GM11168 (cell line): ENCODE data around the gene TMED7.

Experiments
- in situ Hi-C: fragments of 300-500 bp; cut with MboI; formaldehyde crosslinking; loops from one replicate; pipeline ENCODE4 v1.12.0; 2022; ENCODE audit warnings: low sequenced_read_pairs; ENCODE audit not compliant: unreplicated experiment

Gene TMED7

DNA sequence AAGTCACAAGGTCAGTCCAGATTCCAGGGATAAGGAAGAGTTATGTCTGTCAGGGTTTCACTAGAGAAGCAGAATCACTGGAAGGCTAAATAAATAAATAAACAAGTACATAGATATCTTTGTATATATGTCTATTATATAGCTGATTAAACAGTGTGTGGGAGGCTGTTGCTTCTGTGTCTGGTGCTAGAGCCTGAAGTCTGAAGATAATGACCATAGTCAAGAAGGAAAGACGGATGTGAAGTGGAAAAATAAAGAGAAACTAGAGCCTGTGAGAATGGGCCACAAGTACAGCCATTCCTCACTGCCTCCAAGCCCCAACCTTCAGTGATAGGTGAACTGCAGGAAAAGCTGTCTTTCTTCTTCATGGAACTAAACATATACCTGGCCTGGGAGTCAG is 4.1 kb upstream of the TMED7 start:
- in situ Hi-C loops: loop anchor here (10.0 kb wide), 1 partner anchor 445 kb away; no protein-coding TSS in a partner anchor

DNA sequence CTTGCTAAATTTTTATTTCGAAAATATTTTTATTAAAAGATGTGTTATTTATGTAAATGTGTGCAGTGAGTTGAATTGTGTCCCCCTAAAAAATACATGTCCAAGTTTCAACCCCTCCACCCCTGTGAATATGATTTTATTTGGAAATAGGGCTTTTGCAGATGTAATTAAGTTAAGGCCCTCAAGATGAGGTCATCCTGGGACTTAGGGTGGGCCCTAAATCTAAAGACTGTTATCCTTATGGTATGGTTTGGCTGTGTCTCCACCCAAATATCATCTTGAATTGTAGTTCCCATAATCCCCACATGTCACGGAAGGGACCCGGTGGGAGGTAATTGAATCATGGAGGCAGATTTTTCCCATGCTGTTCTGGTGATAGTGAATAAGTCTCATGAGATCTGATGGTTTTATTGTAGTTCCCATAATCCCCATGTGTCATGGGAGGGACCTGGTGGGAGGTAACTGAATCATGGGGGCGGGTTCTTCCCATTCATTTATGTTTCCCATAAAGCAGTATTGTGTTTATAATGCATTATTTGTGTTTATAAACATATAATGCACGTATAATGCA is 1.5 kb upstream of the TMED7 start:
- in situ Hi-C loops: loop anchor here (10.0 kb wide), 1 partner anchor 447 kb away; no protein-coding TSS in a partner anchor

DNA sequence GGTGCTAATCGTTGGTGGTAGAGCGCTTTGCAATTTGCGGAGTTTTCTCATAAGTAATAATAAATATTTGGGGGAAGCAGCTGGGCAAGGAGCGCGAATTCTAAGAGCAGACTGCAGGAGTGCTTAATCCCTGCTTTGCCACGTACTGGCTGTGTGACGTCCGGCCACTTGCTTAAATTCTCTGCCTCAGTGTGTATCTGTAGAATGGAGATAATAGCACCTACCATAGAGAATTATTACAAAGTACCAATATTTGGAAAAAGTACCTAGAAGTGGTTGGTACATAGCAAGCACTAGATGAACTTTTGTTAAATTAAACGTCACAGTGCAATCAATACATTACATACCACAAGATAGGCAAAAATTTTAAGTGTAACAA is 598 bp upstream of the TMED7 start:
- in situ Hi-C loops: loop anchor here (10.0 kb wide), 1 partner anchor 448 kb away; no protein-coding TSS in a partner anchor

DNA sequence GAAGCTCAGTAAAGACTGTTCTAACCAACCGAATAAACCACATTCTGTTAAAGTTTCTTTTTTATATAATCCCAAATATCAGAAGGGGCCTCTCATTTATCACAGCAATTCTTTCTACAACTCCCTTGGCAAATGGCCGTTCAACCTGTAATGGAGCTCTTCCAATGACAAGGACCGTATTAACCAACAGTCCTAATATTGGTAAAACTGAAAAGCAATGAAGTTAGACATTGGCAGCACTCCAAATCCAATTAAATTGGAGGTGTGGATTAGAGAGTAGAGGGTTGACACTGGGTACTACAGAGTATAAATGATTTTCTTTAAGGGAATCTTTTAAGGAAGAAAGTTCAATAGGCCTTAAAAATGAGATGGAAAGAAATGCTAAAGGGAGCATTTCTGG is 842 bp downstream of the TMED7 start:
- in situ Hi-C loops: loop anchor here (10.0 kb wide), 1 partner anchor 450 kb away; no protein-coding TSS in a partner anchor

DNA sequence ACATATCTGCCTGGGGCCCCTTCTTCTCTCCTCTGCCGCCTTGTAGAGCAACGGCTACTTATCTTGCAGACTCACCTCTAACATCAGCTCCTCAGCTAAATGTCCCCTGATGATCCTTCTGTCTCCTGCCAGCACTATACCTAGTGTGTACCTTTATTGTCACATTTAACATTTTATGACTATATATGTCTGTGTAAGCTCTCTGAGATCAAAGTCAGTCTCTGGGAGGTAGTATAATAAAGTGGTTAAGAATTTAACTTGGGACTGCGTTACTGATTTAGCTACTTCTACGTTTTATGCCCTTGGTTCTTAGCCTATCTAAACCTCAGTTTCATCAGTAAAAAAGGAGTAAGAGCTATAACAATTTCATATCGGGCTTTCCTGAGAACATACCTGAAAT is 2.2 kb downstream of the TMED7 start:
- in situ Hi-C loops: loop anchor here (10.0 kb wide), 1 partner anchor 451 kb away; no protein-coding TSS in a partner anchor

DNA sequence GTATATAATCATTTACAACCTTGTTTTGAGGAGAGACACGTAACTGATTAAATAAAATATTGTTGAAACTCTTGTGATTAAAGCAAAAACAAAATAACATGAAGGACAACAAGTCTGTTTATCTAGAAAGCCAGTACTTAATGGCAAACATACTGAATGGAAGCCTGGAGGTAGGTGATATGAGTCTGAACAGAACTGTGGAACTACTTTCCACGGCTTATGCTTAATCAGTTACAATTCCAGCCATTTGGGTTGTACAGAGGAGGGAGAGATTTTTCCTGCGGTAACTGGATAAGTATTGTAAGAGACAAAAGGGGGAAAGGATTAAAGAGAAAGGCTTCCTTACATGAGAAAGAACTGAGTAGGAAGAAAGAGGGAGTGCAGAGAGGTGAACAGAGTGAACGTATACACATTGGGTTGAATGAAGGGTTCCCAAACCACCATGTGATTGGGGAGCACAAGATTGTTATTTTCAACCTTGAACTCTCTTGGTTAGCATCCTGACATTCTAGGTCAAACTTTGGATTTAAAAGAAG is 4.4 kb downstream of the TMED7 start:
- in situ Hi-C loops: loop anchor here (10.0 kb wide), 1 partner anchor 453 kb away; no protein-coding TSS in a partner anchor

DNA sequence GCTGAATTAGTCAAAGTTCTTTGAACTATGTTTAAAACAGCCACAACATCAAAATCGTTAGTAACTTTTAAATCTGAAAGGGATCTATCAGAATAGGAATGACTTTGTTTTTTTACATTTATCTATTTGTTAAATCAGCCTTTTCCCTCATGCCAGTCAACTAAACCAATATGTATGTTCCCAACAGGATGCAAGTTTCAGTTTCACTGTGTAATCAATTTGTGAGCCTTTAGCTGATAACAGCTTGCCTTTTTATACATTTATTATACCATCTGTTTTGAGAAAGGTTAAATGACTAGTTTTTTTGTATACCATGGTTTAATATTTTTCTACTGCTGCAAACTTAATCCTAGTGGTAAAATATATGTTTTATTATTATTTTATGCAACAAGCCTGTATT is 8.9 kb downstream of the TMED7 start:
- in situ Hi-C loops: no loop called here

DNA sequence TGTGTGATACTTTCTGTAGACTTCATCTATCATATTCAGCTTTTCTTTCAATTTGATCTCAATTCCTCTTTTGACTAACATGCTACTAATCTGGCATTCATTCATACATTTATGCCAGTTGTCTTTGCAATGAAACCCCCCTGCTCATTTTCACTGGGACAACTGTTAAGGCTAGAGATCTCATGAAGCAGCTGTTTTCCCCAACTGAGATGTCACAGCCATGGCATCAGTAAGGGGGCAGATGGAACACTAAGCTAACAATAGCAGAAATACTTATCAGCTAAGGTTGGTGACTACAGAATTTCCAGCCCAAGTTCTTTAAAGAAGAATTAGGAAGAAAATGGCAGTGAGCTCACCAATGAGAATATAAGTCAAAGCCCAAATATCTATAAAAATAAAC is 9.4 kb downstream of the TMED7 start:
- in situ Hi-C loops: no loop called here

DNA sequence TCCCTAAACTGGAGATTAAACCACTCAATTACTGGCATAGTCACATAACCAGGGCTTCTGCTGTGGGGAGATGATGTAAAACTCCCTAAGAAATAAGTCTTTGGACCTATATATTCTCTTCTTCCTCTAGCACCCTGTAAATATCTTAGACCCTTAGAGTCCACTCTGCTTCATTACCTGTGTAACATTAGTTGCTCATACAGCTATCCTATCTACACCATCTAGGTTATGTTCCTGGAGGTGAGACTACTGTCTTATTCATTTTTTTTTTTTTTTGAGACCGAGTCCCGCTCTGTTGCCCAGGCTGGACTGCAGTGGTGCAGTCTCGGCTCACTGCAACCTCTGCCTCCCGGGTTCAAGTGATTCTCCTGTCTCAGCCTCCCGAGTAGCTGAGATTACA is 14.0 kb downstream of the TMED7 start:
- in situ Hi-C loops: no loop called here

DNA sequence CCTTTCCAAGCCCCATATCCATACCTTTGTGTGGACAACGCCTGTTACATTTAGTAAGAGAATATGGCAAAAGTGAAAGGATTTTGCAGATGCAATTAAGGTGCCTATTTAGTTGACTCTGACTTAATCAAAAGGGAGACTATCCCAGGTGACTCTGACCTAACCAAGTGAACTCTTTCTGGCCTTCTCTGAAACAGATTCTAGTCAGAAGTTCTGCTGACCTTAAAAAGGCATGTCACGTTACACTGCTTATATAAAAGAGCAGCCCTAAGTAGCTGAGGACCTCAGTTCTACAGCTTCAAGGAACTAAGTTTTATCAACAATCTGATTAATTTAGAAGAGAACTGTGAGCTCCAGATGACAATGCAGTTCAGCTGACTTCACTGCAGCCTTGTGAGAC is 17.9 kb downstream of the TMED7 start:
- in situ Hi-C loops: no loop called here

DNA sequence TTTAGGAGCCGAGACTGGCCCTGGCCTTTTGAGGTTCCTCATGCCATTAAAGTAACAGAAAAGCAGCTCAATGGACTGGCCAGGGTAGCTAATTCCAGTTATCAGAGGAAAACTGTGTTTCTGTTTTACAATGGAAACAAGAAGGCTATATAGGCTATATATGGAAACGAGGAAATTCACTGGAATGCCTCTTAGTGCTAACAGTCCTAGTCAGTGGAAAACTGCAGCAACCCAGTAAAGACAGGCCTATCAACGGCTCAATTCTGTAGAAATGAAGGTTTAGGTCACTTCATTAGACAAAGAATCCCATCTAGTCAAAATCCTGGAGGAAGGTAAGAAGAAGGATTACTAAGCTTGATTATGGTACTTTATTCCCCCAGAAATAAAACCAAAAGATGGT is 20.4 kb downstream of the TMED7 start:
- in situ Hi-C loops: no loop called here

DNA sequence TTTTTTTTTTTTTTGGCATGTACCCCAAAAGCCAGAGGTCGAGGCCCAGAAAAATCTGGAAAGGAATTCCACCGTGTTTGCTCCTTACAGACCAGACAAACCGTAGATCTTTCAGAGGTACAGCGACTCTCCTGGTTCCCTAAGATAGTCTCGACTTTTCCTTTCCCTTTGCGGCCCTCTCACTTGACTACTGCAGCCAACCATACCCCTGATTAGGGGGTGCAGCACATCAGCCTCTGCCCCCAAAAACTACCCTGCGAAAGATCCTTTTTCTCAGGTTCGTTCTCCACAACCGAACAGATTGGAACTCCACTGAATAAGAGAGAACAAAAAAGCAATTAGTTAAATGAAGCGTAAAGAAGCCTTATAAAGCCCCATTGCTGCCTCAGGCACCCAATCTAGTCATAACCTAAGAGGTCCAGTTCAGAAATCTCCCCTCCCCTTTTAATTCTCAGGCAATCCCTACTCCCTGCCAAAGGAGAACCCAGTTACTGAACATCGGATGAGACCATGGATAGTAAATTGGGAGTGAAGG is 23.2 kb downstream of the TMED7 start:
- in situ Hi-C loops: no loop called here

DNA sequence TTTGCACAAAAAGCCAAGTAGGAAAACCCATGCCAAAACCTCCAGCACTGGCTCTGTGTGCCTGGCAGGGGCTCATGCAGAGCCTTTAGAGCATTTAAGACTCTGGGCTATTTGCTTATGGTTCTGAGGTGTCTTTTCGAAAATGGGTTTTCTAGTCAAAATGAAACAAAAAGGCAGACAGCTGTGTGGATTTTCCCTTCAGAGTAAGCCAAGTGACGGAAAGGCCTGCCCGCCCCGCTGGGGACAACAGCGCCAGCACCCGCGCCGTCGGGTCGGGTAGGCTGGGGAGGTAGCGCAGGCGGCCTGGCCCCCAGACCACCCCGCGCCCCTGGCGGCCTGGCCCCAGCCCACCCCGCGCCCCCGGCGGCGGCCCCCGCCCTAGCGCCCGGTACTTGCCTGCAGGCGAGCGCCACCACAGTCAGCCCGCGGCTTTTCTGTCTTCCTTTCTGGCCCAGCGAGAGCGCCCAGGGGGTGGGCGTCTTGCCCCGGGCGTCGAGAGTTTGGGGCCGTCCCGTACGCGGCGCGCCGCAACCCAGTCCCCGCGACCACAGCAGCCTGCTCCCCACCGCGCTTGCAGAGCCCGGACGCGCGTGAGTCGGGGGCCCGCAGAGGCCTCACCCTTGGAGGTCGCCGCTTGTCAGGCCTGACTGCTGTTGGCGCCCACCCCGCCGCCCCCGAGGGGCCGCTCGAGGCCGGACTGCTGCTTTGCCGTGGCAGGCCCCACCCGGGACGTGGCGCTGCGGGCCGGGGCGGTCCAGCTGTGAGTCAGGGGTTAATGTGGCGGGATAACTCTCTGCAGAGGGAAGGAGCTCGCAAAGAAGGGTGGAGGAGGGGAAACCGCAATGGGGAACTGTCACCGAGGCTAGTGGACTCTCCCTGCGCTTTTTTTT is 23.9 kb downstream of the TMED7 start, which contains the start of gene TICAM2:
Gene TICAM2, minus strand, starts transcription at position 779 of the 890 bp plus-strand sequence. CDS start 21,223 bp downstream, outside the sequence.
- in situ Hi-C loops: no loop called here

DNA sequence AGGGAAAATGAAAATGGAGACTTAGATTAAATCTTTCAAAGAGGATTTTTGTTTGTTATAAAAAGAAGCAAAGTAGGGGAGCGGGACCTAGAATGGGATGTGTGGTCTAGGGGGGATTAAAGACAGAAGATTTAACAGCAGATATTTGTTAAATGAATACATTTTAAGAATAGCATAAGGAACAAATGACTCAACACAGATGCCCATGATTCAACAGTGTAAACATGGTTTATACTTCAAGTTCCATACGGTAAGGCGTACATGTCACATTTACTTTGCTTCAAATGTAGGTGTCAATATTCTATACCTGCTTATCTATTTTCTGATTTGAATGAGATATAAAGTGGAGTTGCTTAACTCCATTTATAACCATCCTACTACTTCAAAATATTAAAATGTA is 25.1 kb downstream of the TMED7 start:
- in situ Hi-C loops: no loop called here

DNA sequence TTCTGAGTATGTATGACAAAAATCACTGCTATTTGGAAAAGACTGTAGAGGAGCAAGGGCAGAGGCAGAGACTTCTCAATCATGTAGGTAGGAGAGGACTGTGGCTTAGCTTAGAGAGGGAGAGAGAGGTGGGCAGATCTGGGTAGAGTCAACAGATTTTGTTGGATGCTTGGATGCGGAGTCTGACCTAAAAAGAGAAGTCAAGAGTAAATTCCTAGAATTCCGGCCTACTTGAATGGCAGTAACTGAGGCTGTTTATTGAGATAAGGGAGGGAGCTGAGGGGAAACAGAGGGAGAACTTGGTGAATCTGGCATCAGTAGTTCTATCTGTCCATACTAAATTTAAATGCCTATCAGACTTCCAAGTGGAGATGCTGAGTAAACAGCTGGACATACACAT is 25.9 kb downstream of the TMED7 start:
- in situ Hi-C loops: no loop called here

DNA sequence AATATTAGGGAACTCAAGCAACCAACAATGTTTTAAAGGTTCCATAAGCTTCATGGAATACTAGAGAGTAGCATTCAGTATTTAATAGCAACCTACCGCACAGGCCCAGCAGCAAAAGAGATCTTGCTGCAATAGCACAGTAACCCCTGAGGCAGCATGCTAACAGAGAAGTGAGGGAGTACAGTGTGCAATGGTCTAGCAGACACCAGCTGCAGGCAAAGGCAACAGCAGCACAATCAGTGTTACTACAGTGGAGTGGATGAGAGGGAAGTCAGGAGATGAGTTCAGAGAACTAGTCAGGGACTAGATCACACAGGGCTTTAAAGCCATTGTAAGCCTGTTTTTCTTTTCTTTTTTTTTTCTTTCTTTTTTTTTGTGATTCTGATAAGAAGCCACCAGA is 26.3 kb downstream of the TMED7 start:
- in situ Hi-C loops: no loop called here

DNA sequence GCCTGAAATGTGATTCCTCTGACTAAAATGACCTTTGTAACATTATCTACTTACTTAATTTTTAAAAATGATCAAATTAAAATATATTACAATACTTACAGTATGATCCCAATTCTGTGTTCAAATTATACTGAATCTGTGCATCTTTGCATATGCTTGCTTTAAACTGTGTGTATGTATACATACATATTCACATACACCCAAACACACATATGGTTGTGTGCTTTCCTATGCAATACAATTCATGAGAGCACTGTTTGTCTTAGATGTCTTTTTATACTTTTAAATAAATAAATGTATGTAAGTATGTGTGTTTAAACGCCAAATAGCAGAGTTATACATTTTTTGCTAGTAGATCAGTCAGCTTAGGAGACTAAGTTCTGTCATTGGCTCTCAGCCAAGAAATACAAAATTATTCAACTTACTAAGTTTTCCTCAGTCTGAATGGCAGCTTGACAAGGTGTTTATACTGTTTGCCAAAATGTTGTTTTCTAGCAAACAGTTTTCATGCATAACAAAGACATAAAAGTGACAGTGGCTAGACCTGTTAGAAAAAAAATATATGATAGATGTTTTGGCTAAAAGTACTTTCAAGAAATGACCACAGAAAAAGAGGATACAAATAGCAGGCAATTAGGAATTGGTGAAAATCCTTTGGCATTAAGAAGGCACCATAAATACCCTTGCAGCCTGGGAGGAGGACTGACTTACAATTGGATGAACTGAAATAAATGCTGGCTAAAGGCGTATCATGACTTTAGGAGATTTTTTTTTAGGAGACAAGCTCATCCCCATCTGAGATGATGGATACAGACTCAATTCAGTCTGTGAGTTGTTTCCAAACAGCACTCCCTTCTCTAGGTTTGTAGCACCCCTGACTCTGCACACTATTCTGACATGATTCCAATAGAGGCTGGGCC is 31.4 kb downstream of the TMED7 start:
- in situ Hi-C loops: loop anchor here (5.0 kb wide), 1 partner anchor 287 kb away; no protein-coding TSS in a partner anchor

DNA sequence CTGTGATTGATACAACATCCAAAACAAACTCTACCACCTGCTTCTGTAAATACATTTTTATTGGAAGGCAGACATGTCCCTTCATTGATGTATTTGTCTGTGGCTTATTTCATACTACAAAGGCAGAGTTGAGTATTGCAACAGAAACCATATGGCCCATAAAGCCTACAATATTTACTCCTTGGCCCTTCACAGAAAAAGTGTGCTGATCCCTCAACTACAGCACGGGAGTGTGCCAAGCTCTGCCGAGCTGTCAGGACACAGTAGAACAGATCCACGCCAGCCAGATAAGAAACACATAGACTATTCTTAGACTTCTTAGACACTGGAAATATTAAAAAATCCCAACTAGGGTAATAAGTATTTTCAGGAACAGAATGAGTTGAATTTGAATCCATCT is 36.8 kb downstream of the TMED7 start:
- in situ Hi-C loops: no loop called here

DNA sequence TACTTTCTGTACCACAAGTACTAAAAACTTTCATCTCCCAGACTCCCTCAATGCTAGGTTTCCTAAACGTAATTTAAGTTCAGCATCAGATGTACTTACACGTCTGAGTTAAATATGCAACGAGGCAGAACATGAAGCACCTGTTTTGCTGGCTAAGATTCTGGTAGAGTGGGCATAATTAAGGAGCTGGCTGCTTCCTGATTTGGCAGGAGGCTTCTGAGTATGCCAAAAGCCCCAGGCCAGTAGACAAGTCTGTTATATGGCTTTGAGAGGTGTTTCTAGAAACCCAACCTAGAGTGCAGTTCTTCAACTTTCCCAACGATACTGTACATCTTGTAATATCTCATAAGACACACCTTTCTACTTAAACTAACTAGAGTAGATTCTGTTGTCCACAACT is 37.2 kb downstream of the TMED7 start:
- in situ Hi-C loops: no loop called here
